ENCODE measurements around the gene KRT14.
"Not testable (repeated sequence)": the region's sequence is repeated elsewhere in the genome, so short reads cannot be mapped to it uniquely, and the experiment has no call there.

The KRT14 gene

GRCh38 chr17:41622340-41623183 lies 35.9 kb upstream of the KRT14 start:
- FAIRE-seq, result not testable (repeated sequence)

DNA sequence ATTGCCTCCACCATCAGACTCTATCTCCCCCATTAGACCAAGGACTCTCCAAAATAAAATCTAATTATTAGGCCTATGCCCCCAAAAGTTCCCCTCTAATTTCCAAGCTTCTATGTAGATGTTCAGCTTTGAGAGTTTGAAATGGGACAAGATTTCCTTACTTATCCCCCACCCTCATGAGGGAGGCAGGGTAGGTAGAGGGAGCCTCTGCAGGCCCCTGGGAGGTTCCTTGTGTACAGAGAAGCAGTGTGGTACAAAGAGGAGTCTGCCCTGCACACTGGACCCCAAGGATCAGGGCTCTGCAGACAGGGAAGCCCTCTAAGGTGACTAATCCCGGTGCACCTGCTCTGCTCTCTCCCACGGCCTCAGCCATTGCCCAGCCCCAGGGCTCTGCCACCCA lies 35.2 kb upstream of the KRT14 start:
- FAIRE-seq, result no peak

- not testable (repeated sequence) for FAIRE-seq
Measured at GRCh38 chr17:41621435-41621817, 34.7 kb upstream of the KRT14 start.

GRCh38 chr17:41620583-41621434 lies 34.1 kb upstream of the KRT14 start:
- no peak for FAIRE-seq

- FAIRE-seq, result not testable (repeated sequence)
Measured at GRCh38 chr17:41619927-41620582, 33.4 kb upstream of the KRT14 start.

DNA sequence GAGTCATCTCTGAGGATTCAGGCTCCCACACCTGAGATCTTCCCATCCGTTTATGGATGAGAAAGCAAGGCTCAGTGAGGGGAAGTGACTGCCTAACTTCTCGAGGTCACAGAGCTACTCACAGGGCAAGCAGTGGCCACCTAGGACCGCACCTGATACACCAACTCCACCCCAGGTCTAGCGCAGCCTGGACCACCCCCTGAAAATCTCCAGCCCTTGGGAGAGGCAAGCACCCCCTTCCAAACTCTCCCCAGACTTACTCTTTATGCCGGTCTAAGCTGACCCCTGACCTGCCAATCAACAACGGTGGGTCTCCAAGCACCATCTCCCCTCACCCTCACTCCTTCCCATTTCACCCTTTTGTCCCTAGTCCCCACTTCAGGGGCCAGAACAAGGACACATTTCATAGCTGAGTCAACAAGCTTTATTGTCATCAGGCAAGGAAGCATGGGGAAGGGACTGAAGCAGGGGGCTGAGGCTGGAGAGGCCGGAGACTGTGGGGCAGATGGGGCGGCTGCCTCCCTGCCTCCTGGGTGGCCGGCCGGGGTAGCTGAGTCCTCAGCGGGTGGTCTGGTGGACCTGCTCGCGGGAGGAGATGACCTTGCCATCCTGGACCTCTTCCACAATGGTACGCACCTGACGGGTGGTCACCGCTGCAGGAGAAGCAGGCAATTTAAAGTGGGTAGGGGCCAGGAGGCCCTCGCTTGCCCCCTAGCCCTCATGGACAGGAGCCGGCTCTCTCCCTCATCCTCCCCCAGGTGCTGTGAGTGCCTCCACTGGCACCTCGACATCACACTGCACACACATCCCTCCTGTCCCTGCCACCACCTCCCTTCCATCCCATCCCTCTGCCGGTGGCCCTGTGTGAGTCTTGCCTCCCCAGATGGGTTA lies 32.6 kb upstream of the KRT14 start:
- FAIRE-seq, result no peak

- FAIRE-seq, result no peak
Measured at GRCh38 chr17:41618341-41619035, 31.8 kb upstream of the KRT14 start.

GRCh38 chr17:41617698-41618097 lies 31.0 kb upstream of the KRT14 start:
- no peak for FAIRE-seq

DNA sequence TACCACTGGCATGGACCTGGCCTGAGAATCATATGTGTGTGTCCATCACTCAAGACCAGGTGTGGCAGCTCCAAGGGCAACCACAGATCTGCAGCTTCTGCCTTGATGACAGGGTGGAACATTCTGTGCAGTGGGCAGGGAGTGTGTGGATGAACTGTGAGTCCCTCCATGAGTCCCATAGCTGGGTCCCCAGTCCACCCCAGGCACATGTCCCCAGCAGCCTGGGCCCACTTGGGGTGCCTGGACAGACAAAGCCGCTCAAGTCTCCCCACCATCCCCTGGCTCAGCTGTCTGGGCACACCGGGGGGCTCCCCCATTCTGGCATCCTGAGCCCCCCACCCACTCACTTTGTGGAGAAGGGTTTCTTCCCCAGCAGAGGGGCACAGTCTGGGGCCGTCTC lies 30.4 kb upstream of the KRT14 start:
- no peak for FAIRE-seq

DNA sequence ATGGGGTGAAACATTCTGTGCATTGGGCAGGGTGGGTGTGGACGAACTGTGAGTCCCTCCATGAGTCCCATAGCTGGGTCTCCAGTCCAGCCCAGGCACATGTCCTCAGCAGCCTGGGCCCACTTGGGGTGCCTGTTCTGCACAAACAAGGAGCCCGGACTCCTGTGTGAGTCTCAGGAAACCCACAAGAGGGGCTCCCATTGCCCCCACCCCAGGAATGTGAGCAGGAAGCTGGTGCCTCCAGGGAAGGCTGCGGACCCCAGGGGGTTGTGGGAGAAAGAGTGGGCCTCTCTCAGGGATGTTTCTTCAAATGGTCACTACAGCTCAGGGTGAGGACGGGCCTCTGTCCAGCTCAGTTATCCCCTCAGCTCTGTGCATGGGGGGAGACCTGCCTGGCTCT lies 29.8 kb upstream of the KRT14 start:
- not testable (repeated sequence) for FAIRE-seq

DNA sequence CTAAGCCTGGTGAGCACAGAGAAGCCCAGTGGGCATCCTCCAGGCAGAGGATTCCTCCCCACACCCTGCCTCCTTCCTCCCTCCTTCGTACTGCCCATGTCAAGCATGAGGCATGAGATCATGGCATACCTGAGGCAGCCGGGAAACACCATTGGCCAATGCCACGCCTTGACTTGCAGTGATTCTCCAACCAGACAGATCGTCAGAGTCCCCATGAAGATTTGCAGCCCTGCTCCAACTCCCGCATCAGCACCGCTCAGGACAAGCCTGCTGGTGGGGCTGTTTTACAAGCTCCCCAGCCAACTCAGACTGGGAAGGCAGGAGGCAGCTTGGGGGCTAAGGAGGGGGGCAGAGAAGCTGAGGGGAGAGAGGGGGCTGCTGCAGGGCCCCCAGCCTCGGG lies 28.8 kb upstream of the KRT14 start:
- FAIRE-seq, result no peak

GRCh38 chr17:41614767-41615166 lies 28.1 kb upstream of the KRT14 start:
- not testable (repeated sequence) for FAIRE-seq

DNA sequence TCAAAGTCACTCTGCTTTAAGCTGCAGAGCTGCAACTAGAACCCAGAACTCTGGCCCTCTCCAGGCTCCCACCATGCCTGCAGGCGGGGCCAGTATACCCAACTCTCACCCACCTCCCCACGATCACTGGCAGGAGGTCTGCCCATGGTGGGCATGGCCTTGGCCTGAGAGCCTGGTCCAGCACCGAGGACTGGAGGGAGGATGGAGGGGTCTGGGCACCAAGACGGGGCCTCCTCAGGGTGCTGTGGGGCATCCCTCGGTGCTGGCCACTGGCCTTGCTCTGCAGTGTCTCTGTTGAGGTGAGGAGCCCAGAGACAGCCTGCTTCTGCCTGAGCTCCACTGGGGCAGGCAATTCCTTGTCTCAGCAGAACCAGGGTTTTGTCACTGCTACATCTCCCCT lies 27.4 kb upstream of the KRT14 start:
- FAIRE-seq, result no peak

DNA sequence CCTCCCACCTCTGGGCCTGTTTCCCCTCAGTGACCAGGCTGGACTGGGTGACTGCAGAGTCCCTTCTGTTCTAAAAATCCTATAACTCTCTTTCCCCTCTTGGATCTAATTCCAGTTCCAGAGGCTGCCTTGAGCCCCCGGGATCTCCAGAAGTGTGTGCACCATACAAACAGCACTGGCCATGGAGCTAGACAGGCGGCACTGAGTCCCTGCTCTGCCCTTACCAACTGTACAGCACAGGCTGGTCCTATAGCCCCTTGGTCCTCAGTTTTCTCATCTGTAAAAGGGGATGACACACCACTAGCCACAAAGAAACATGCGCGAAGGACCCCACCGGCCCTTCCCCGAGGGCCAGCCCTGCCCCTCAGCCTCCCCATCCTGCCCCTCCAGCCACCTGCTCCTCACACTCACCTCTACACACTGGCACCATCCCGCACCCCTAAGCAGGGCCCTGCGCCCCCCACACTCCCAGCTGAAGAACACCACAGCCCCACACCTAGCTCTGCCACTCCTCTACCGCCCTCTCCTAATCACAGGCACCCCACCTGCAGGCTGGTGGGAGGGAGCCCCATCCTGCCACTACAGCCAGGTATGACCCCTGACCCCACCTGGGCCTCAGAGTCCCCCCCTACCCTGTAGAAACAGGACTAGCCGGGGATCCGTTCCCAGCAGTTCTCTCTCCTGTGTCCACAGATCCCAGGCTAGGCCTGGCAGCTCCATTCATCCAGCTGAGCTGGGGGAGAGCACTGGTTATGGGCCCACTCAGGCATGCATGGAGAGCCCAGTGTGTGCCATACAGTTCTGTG lies 26.8 kb upstream of the KRT14 start:
- no peak for FAIRE-seq

- FAIRE-seq, result not testable (repeated sequence)
Measured at GRCh38 chr17:41612376-41613160, 25.9 kb upstream of the KRT14 start, which contains the start of gene KRT16. Gene KRT16, minus strand, starts transcription at chr17:41612767. Its CDS starts 79 bp downstream, at chr17:41612688.

DNA sequence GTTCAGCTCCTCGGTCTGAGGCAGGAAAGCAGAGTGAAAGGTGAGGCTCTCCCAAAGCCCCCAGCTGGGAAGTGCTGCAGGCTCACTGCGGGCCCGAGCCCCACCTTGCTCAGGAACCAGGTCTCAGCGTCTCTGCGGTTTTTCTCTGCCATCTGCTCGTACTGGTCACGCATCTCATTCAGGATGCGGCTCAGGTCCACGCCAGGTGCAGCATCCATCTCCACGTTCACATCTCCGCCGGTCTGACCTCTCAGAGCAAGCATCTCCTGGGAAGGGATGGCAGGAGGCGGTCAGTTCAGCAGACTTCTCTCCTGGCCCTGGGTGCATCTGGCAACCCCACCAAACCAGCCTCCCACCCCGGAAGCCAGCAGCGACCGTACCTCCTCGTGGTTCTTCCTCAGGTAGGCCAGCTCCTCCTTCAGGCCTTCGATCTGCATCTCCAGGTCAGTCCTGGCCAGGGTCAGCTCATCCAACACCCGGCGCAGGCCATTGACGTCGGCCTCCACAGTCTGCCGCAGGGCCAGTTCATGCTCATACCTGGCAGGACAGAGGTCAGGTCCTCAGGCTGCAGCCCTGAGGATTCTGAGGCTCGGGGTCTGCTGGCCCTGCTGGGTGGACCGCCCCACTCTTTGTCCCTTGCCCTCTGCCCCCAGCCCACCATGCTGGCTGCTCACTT lies 24.4 kb upstream of the KRT14 start:
- no peak for FAIRE-seq

DNA sequence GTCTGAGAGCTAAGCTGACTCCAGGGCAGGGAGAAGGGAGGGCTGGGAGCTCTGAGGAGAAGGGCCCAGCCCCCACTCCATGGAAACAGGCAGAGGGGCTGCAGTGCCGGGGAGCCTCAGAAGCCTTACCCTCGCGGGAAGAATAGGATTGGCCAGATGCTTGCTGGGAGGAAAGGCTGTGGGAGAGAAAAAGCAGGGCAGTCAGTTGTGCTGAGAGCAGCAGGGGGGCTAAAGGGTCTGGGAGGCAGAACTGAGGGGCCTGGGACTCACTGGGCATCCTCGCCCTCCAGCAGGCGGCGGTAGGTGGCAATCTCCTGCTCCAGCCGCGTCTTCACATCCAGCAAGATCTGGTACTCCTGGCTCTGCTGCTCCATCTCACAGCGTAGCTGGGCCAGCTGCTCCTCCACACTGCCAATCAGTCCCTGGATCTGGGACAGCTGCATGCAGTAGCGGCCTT lies 23.4 kb upstream of the KRT14 start:
- not testable (repeated sequence) for FAIRE-seq

- FAIRE-seq, result not testable (repeated sequence)
Measured at GRCh38 chr17:41606930-41607329, 20.2 kb upstream of the KRT14 start.

DNA sequence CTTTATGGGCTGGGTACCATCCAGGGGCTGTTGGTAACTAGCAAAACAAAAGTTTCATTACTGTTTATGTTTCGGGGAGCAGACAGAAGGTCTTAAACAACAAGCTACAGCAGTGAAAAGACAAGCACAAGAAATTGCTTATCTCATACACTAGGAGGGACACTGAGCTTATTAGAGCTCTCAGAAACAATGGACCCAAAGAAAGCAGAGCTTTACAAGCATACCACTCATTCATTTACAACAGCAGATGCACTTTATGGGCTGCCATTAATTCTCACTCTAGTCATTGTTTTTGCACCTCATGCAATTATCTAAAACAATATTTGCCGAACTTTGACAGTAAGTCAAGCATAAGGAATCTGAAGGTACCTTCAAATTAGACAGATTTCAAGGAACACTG lies 15.8 kb upstream of the KRT14 start:
- FAIRE-seq, result no peak
